ENCODE measurements around the gene SEMA4A. TPM values are rescaled to one million over a fixed set of nuclear protein-coding genes. Genes with fewer than 3 reads are reported as not detected.
A peak's percentile ranks its signal among the peaks of the same experiment; 100 is the strongest.

SEMA4A gene
- total and polyA plus RNA-seq, 4 donors: 22.7 to 54.9 (median 36.9) TPM

GRCh38 chr1:156196445-156196844, 43.1 kb downstream of the SEMA4A start:
- Histone ChIP-seq H3K4me1 (ENCODE audit: control insufficient read depth in 5 of 5, insufficient read depth in 5 of 5, low read length in 5 of 5) (peaks cover 0 to 15% (median 4%) of the 10 kb centered on the region in 5 donors), H3K36me3 (ENCODE audit: control insufficient read depth in 4 of 4, insufficient read depth in 4 of 4, low read length in 4 of 4) (peaks cover 2 to 14% (median 7%) of the 10 kb centered on the region in 4 donors), H3K9me3 (ENCODE audit: control insufficient read depth in 4 of 4, insufficient read depth in 3 of 4, low read length in 3 of 4) (no peaks in the 10 kb centered on the region), H3K27ac (ENCODE audit: low read depth in 1 of 2, low read length in 1 of 2) (no peak overlapping the region), H3K4me3 (no peak overlapping the region), H3K9ac (ENCODE audit: insufficient read depth in 1 of 2, low read length in 2 of 2) (no peak overlapping the region), H3K27me3 (ENCODE audit: control insufficient read depth in 3 of 3, insufficient read depth in 3 of 3, low read length in 2 of 3) (no peaks in the 10 kb centered on the region)
- no peak for TF ChIP-seq CTCF (IDR thresholded peaks at IDR 0.05; ENCODE audit: control extremely low read depth, extremely low read depth)
- DNase-seq: no peak
- ATAC-seq (ENCODE audit: insufficient read depth, low FRiP score): no peak
- 75 to 82% methylated on average over 2 of the region's 2 CpGs for WGBS, 2 donors

GRCh38 chr1:156198831-156199349, 45.5 kb downstream of the SEMA4A start:
- Histone ChIP-seq H3K9me3 (ENCODE audit: control insufficient read depth in 4 of 4, insufficient read depth in 3 of 4, low read length in 3 of 4) (no peaks in the 10 kb centered on the region), H3K4me3 (no peak overlapping the region), H3K36me3 (ENCODE audit: control insufficient read depth in 4 of 4, insufficient read depth in 4 of 4, low read length in 4 of 4) (peaks cover 2 to 20% (median 7%) of the 10 kb centered on the region in 4 donors), H3K4me1 (ENCODE audit: control insufficient read depth in 5 of 5, insufficient read depth in 5 of 5, low read length in 5 of 5) (peaks cover 0 to 11% (median 4%) of the 10 kb centered on the region in 5 donors), H3K27ac (ENCODE audit: low read depth in 1 of 2, low read length in 1 of 2) (no peak overlapping the region), H3K27me3 (ENCODE audit: control insufficient read depth in 3 of 3, insufficient read depth in 3 of 3, low read length in 2 of 3) (no peaks in the 10 kb centered on the region), H3K9ac (ENCODE audit: insufficient read depth in 1 of 2, low read length in 2 of 2) (no peak overlapping the region)
- no peak for TF ChIP-seq CTCF (IDR thresholded peaks at IDR 0.05; ENCODE audit: control extremely low read depth, extremely low read depth)
- ATAC-seq (ENCODE audit: insufficient read depth, low FRiP score) (no peak), DNase-seq (no peak)
- 79 to 89% methylated on average over 5 of the region's 5 CpGs for WGBS, 2 donors

- H3K4me3 ChIP-seq: no peak overlapping the region
- no peak for TF ChIP-seq CTCF (IDR thresholded peaks at IDR 0.05; ENCODE audit: control extremely low read depth, extremely low read depth)
- no peak overlapping the region for H3K9ac ChIP-seq (ENCODE audit: insufficient read depth in 1 of 2, low read length in 2 of 2)
- DNase-seq (no peak), ATAC-seq (ENCODE audit: insufficient read depth, low FRiP score) (no peak)
- H3K27ac ChIP-seq (ENCODE audit: low read depth in 1 of 2, low read length in 1 of 2): no peak overlapping the region
- no peaks in the 10 kb centered on the region for H3K9me3 ChIP-seq (ENCODE audit: control insufficient read depth in 4 of 4, insufficient read depth in 3 of 4, low read length in 3 of 4)
- peaks cover 0 to 6% (median 0%) of the 10 kb centered on the region in 5 donors for H3K4me1 ChIP-seq (ENCODE audit: control insufficient read depth in 5 of 5, insufficient read depth in 5 of 5, low read length in 5 of 5)
- H3K36me3 ChIP-seq (ENCODE audit: control insufficient read depth in 4 of 4, insufficient read depth in 4 of 4, low read length in 4 of 4): peaks cover 2 to 20% (median 6%) of the 10 kb centered on the region in 4 donors
- 94% methylated on average over 8 of the region's 8 CpGs for WGBS, 2 donors
- H3K27me3 ChIP-seq (ENCODE audit: control insufficient read depth in 3 of 3, insufficient read depth in 3 of 3, low read length in 2 of 3): no peaks in the 10 kb centered on the region
These were observed 46.7 kb downstream of the SEMA4A start for GRCh38 chr1:156200044-156200443.

GRCh38 chr1:156203331-156203730, 49.9 kb downstream of the SEMA4A start:
- H3K9me3 ChIP-seq (ENCODE audit: control insufficient read depth in 4 of 4, insufficient read depth in 3 of 4, low read length in 3 of 4): no peaks in the 10 kb centered on the region
- H3K27ac ChIP-seq (ENCODE audit: low read depth in 1 of 2, low read length in 1 of 2): peak overlapping the region in 1 of 2 donors; percentile 28
- H3K36me3 ChIP-seq (ENCODE audit: control insufficient read depth in 4 of 4, insufficient read depth in 4 of 4, low read length in 4 of 4): peaks cover 2 to 25% (median 7%) of the 10 kb centered on the region in 4 donors
- no peak for TF ChIP-seq CTCF (IDR thresholded peaks at IDR 0.05; ENCODE audit: control extremely low read depth, extremely low read depth)
- ATAC-seq (ENCODE audit: insufficient read depth, low FRiP score) (no peak), DNase-seq (no peak)
- H3K4me3 ChIP-seq: no peak overlapping the region
- no peak overlapping the region for H3K9ac ChIP-seq (ENCODE audit: insufficient read depth in 1 of 2, low read length in 2 of 2)
- no peaks in the 10 kb centered on the region for H3K27me3 ChIP-seq (ENCODE audit: control insufficient read depth in 3 of 3, insufficient read depth in 3 of 3, low read length in 2 of 3)
- peaks cover 0 to 6% (median 0%) of the 10 kb centered on the region in 5 donors for H3K4me1 ChIP-seq (ENCODE audit: control insufficient read depth in 5 of 5, insufficient read depth in 5 of 5, low read length in 5 of 5)

Data from lung (tissue), 12 donors.